HCT116 (cell line): ENCODE measurements around the gene NIF3L1. TPM values are rescaled to one million over a fixed set of nuclear protein-coding genes. Genes with fewer than 3 reads are reported as not detected.
A peak's percentile ranks its signal among the peaks of the same experiment; 100 is the strongest.

Experiments
- ATAC-seq: fragments of 200-7000 bp; cut with Tn5 transposase; 2 replicates; pipeline ENCODE4 v1.9.1; 2020; ENCODE audit warnings: mild to moderate bottlenecking, moderate library complexity
- BruUV-seq: library from RNA; stranded (reverse); fragments of 400-500 nt; replicated peaks from 2 replicates; lab custom pipeline; 2021; lab: Mats Ljungman, UMichigan
- CTCF ChIA-PET: fragments of 300-600 bp; sonication (Branson Sonifier 250); formaldehyde crosslinking; loops from one replicate; lab custom pipeline; 2021; ENCODE audit warnings: antibody characterized with exemption; lab: Charles Lee
- POLR2A ChIA-PET: fragments of 300-600, 350-600 bp; sonication (Branson Sonifier 250); formaldehyde crosslinking; loops from one replicate; lab custom pipeline; 2021; ENCODE audit warnings: antibody characterized with exemption; lab: Charles Lee
- RAD21 ChIA-PET, 2 experiments: fragments of 300-600 bp; sonication (Branson Sonifier 250); formaldehyde crosslinking; loops; one replicate each; lab custom pipeline; 2023; ENCODE audit warnings: low total read pairs in 2 of 2; ENCODE audit not compliant: uncharacterized antibody in 2 of 2, unreplicated experiment in 2 of 2, low non-redundant PET in 1 of 2; lab: Charles Lee
- DNase-seq: peaks from one replicate; pipeline ENCODE4 v3.0.0-alpha.2; 2010; ENCODE audit warnings: low read depth, low spot score
- H2AFZ ChIP-seq: fragments of 200-600 bp; shearing (Covaris generic), sonication (generic); 2 replicates; pipeline ENCODE4 v1.6.1; 2017; ENCODE audit warnings: low read depth, mixed run types, mixed read lengths, antibody characterized with exemption, low read length; ENCODE audit not compliant: poor library complexity, severe bottlenecking
- H3K27ac ChIP-seq: 2 replicates; pipeline ENCODE4 v1.5.1; 2012; ENCODE audit warnings: low read depth, low read length
- H3K27me3 ChIP-seq: fragments of 200-600 bp; sonication (generic); 2 replicates; pipeline ENCODE4 v1.6.1; 2016; ENCODE audit warnings: mixed run types, low read length, mixed read lengths; ENCODE audit not compliant: insufficient read depth
- H3K36me3 ChIP-seq, 2 experiments: fragments of 200-500 bp in 1 of 2; fragments of 200-600 bp in 1 of 2; sonication (Bioruptor generic) in 1 of 2; sonication (generic) in 1 of 2; 2 replicates each; pipeline versions ENCODE4 v1.5.1 to v1.6.1; 2014 to 2016; ENCODE audit warnings: low read length in 2 of 2, inconsistent platforms in 1 of 2, mixed read lengths in 1 of 2, mixed run types in 1 of 2; ENCODE audit not compliant: insufficient read depth in 2 of 2, control insufficient read depth in 1 of 2
- H3K4me1 ChIP-seq, 2 experiments: fragments of 200-600 bp in 1 of 2; sonication (generic) in 1 of 2; 2 replicates each; pipeline versions ENCODE4 v1.5.1 to v1.6.1; 2012 to 2017; ENCODE audit warnings: low read length in 2 of 2, inconsistent platforms in 1 of 2, mild to moderate bottlenecking in 1 of 2, mixed read lengths in 1 of 2, mixed run types in 1 of 2, moderate library complexity in 1 of 2; ENCODE audit not compliant: insufficient read depth in 2 of 2, control insufficient read depth in 1 of 2
- H3K4me2 ChIP-seq: fragments of 200-600 bp; sonication (generic); 2 replicates; pipeline ENCODE4 v1.6.1; 2017; ENCODE audit warnings: mixed run types, low read length, mixed read lengths
- H3K4me3 ChIP-seq, 2 experiments: fragments of 200-600 bp in 1 of 2; sonication (generic) in 1 of 2; replicated peaks in 1 of 2; 2 replicates each; pipeline ENCODE4 v1.5.1; 2011 to 2016; ENCODE audit warnings: low read length in 2 of 2, control low read depth in 1 of 2, low read depth in 1 of 2, mild to moderate bottlenecking in 1 of 2, mixed read lengths in 1 of 2, mixed run types in 1 of 2
- H3K79me2 ChIP-seq: fragments of 200-600 bp; sonication (generic); 2 replicates; pipeline ENCODE4 v1.6.1; 2017; ENCODE audit warnings: mild to moderate bottlenecking, mixed run types, low read length, moderate library complexity, mixed read lengths; ENCODE audit not compliant: insufficient read depth
- H3K9ac ChIP-seq: fragments of 200-600 bp; sonication (generic); 2 replicates; pipeline ENCODE4 v1.6.1; 2016; ENCODE audit warnings: low read length, mixed read lengths
- H3K9me2 ChIP-seq: fragments of 200-600 bp; sonication (generic), shearing (Covaris generic); 2 replicates; pipeline ENCODE4 v1.6.1; 2017; ENCODE audit warnings: mixed run types, mild to moderate bottlenecking, moderate library complexity; ENCODE audit not compliant: insufficient read depth
- H3K9me3 ChIP-seq, 2 experiments: fragments of 200-500 bp in 1 of 2; fragments of 200-600 bp in 1 of 2; sonication (Bioruptor generic) in 1 of 2; sonication (generic) in 1 of 2; 2 replicates each; pipeline ENCODE4 v1.6.1; 2014 to 2017; ENCODE audit warnings: low read length in 2 of 2, mixed read lengths in 2 of 2, inconsistent platforms in 1 of 2, low read depth in 1 of 2, mild to moderate bottlenecking in 1 of 2, mixed run types in 1 of 2, moderate library complexity in 1 of 2; ENCODE audit not compliant: control insufficient read depth in 1 of 2, insufficient read depth in 1 of 2
- H4K20me1 ChIP-seq: fragments of 200-600 bp; sonication (generic), shearing (Covaris generic); 2 replicates; pipeline ENCODE4 v1.6.1; 2017; ENCODE audit warnings: mixed run types, mild to moderate bottlenecking, moderate library complexity; ENCODE audit not compliant: insufficient read depth
- CEBPB ChIP-seq: IDR thresholded peaks from 2 replicates; pipeline ENCODE4 v1.6.1; 2012; ENCODE audit warnings: low read depth
- POLR2AphosphoS5 ChIP-seq: IDR thresholded peaks from 2 replicates; pipeline ENCODE4 v1.6.1; 2011; ENCODE audit warnings: mild to moderate bottlenecking, low read depth, low read length, moderate library complexity
- SP1 ChIP-seq: IDR thresholded peaks from 2 replicates; pipeline ENCODE4 v1.6.1; 2012; ENCODE audit warnings: low read depth
- SRF ChIP-seq: IDR thresholded peaks from 2 replicates; pipeline ENCODE4 v1.6.1; 2012; ENCODE audit warnings: low read depth
- TCF7L2 ChIP-seq: IDR thresholded peaks from 2 replicates; pipeline ENCODE4 v1.7.0; 2011; ENCODE audit warnings: borderline replicate concordance, inconsistent platforms; ENCODE audit not compliant: insufficient read depth, insufficient read length; ENCODE audit errors: extremely low read depth
- ZNF274 ChIP-seq: fragments of 200-500 bp; sonication (Bioruptor generic); IDR thresholded peaks from 2 replicates; pipeline ENCODE4 v1.6.1; 2014; ENCODE audit warnings: mild to moderate bottlenecking, low read depth, low read length, inconsistent platforms
- intact Hi-C: fragments of 100-400 bp; cut with micrococcal nuclease; formaldehyde crosslinking; loops from 2 replicates; pipeline ENCODE4 v1.10.0; 2022
- total RNA-seq: library from RNA; stranded (reverse); gene quantifications from one replicate; pipeline ENCODE4 v1.2.1, GENCODE V29; 2021; ENCODE audit not compliant: unreplicated experiment
- TF ChIP-seq, protein P1 (sequence below): IDR thresholded peaks from 2 replicates; pipeline ENCODE4 v1.6.1; 2012; ENCODE audit warnings: low read depth

Gene NIF3L1
- total RNA-seq, 1 experiment from 2014 or later: 44.7 TPM

DNA sequence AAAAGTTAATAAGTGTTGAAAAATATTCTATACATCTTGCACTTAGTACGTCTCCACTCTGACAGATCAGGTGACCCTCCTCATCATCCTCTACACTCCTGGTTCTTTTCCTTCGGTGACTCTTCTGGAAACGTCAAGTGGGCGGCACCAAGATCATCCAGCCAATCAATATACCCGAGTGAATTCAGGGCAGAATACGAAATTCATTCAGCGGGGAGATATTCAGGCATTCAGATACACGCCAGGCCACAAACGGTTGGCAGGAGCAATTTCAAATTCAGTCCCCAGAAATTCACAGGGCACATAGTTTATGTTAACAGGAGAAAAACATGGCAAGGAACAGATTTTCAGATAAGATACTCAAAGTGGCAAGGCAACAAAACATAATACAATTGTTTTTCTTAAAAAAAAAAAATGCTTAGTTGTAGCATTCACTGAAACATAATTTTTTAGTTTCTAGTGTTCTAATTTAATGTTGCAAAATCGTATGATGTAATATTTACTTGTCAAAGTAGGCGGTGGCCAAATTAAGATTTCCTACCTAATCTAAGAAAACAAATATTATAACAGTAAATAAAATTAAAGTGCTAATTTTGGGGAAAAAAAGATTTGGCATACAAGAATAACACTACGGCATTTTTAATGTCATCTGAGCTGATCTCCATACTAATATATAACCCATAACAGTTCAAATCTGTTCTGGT lies 28.9 kb upstream of the NIF3L1 start:
- H3K9me3 ChIP-seq: no peaks in the 10 kb centered on the region
- H3K9me2 ChIP-seq: no peaks in the 10 kb centered on the region
- H3K9ac ChIP-seq: no peak overlapping the region
- H3K36me3 ChIP-seq: peaks cover 52 to 59% of the 10 kb centered on the region in 2 experiments
- TF ChIP-seq TCF7L2 (no peak), SP1 (no peak), SRF (no peak)
- H4K20me1 ChIP-seq: 0 out of 2 replicates have a peak, but pooled peaks cover 3% of the 10 kb centered on the region
- RAD21 ChIA-PET: no interaction called here
- no TSS peak for BruUV-seq
- no peak overlapping the region for H3K4me3 ChIP-seq
- ATAC-seq: no peak
- H3K79me2 ChIP-seq: peaks cover 84% of the 10 kb centered on the region
- CTCF ChIA-PET: no interaction called here
- intact Hi-C loops: loop anchor here (5.0 kb wide), 1 partner anchor 48 kb away; the partner anchor contains the start of gene BZW1
- H3K4me2 ChIP-seq: no peak overlapping the region
- peaks cover 6 to 22% of the 10 kb centered on the region in 2 experiments; a peak in 3 of 4 replicates for H3K4me1 ChIP-seq
- no peaks in the 10 kb centered on the region for H3K27me3 ChIP-seq
- H2AFZ ChIP-seq: no peak overlapping the region
- POLR2A ChIA-PET: no interaction called here
- H3K27ac ChIP-seq: no peak overlapping the region
- DNase-seq: no peak

DNA sequence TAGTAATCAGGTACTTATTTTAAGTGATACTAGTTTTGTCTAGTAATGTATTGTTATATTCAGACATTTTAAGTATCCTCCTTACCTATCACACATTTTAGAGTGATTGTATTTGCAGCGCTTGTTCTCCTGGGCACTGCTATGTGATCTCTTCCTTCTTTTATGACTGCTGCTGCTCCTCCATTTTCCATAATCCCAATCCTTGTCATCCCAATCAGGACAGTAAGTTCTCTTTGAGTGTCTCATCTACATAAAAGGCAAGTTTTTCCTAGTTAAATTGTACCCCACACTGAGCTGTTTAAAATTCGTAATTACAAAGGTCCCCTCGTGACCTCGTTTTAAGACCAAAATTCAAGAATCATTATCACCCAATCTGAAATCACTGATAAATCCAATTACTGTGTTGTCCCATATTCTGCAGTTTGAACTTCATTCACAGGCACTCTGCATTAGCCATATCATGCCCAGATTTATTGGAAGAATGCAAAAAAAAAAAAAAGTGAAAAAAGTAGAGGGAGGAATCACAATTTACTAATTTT lies 27.5 kb upstream of the NIF3L1 start:
- Histone ChIP-seq H3K36me3 (peaks cover 41 to 52% of the 10 kb centered on the region in 2 experiments), H4K20me1 (0 out of 2 replicates have a peak, but pooled peaks cover 3% of the 10 kb centered on the region), H3K79me2 (peaks cover 77% of the 10 kb centered on the region), H3K9me3 (no peaks in the 10 kb centered on the region), H2AFZ (no peak overlapping the region), H3K4me1 (peaks cover 6 to 23% of the 10 kb centered on the region in 2 experiments; a peak in 3 of 4 replicates), H3K9me2 (no peaks in the 10 kb centered on the region), H3K27me3 (no peaks in the 10 kb centered on the region), H3K4me2 (peak overlapping the region; percentile 78; the same call in 1 of the 2 replicates), H3K27ac (no peak overlapping the region), H3K9ac (no peak overlapping the region; the same call in 1 of the 2 replicates), H3K4me3 (no peak overlapping the region; a peak in 1 of 4 replicates)
- RAD21 ChIA-PET: no interaction called here
- DNase-seq (no peak), ATAC-seq (no peak)
- BruUV-seq: no TSS peak
- POLR2A ChIA-PET: no interaction called here
- intact Hi-C loops: loop anchor here (5.0 kb wide), 1 partner anchor 49 kb away; the partner anchor contains the start of gene BZW1
- CTCF ChIA-PET: no interaction called here
- TF ChIP-seq POLR2AphosphoS5 (no peak; the same call in 1 of the 2 replicates), ZNF274 (no peak), TCF7L2 (no peak), CEBPB (no peak)
- TF ChIP-seq, protein P1, sequence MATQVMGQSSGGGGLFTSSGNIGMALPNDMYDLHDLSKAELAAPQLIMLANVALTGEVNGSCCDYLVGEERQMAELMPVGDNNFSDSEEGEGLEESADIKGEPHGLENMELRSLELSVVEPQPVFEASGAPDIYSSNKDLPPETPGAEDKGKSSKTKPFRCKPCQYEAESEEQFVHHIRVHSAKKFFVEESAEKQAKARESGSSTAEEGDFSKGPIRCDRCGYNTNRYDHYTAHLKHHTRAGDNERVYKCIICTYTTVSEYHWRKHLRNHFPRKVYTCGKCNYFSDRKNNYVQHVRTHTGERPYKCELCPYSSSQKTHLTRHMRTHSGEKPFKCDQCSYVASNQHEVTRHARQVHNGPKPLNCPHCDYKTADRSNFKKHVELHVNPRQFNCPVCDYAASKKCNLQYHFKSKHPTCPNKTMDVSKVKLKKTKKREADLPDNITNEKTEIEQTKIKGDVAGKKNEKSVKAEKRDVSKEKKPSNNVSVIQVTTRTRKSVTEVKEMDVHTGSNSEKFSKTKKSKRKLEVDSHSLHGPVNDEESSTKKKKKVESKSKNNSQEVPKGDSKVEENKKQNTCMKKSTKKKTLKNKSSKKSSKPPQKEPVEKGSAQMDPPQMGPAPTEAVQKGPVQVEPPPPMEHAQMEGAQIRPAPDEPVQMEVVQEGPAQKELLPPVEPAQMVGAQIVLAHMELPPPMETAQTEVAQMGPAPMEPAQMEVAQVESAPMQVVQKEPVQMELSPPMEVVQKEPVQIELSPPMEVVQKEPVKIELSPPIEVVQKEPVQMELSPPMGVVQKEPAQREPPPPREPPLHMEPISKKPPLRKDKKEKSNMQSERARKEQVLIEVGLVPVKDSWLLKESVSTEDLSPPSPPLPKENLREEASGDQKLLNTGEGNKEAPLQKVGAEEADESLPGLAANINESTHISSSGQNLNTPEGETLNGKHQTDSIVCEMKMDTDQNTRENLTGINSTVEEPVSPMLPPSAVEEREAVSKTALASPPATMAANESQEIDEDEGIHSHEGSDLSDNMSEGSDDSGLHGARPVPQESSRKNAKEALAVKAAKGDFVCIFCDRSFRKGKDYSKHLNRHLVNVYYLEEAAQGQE: no peak
